Stimulated activated CD4-positive, alpha-beta T cell treated with anti-CD3 and anti-CD28 coated beads, Interleukin-12 subunit alpha, Interleukin-12 subunit beta, amount 100 ng/mL, for 4 hours (primary cell): ENCODE results near the gene SLC24A4.

Experiments
- DNase-seq: peaks from one replicate; pipeline ENCODE4 v3.0.0-alpha.2; 2020

The SLC24A4 gene

GRCh38 chr14:92484132-92484823 lies 161.3 kb downstream of the SLC24A4 start:
- DNase-seq, result no peak

DNA sequence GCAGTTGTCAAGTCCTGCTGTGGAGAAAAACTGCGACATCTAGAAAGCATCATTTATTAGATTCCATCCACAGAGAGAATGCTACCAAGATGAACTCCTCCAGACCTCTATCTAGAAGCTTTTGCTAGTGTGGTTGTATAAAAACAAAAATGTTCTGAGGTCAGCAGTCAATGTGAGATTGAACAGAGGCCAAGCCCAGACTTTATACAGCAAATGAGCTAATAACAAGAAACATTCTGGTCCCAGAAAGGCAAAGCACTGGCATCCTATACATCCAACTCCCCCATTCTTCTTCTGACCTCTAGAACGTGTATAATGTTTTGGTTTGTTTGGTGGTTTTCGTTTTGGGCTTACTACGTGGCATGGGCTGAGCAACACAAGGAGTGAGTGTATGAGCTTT lies 163.9 kb downstream of the SLC24A4 start:
- no peak for DNase-seq

- DNase-seq, result no peak
These were observed 164.7 kb downstream of the SLC24A4 start for GRCh38 chr14:92487513-92488133.

GRCh38 chr14:92489394-92490238 lies 166.7 kb downstream of the SLC24A4 start:
- no peak for DNase-seq

DNA sequence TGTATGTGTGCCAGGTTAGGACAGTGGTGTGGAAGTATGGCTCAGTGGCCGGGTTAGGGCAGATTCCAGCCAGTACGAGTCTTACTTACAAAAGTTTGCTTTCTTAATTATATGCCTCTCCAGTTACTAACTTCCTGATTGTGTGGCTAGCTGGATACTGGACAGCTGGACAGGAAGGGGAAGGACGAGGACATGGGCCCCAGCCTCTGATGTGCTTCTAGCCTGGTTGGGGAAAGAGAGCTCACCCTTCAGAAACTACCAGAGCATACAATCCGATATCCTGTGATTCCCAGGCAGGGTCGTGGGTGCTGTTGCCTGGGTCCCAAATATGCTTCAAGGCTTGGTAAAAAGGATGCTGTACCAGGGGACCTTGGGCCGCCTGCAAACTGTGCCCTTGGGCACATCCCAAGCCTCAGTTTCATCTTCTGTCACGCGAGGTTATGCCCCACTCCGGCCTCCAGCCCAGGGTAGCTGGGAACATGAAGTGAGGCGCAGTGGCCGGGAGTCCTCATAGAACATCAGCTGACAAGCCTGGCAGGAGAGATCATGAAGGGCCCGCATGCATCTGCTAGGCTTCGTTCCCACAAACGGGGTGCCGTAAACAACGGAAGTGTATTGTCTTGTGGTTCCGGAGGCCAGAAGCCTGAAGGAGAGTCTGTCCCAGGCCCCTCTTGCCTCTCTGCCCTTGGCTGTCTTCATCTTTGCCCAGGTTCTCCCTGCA lies 167.4 kb downstream of the SLC24A4 start:
- no peak for DNase-seq

GRCh38 chr14:92491782-92492181 lies 168.8 kb downstream of the SLC24A4 start:
- no peak for DNase-seq

DNA sequence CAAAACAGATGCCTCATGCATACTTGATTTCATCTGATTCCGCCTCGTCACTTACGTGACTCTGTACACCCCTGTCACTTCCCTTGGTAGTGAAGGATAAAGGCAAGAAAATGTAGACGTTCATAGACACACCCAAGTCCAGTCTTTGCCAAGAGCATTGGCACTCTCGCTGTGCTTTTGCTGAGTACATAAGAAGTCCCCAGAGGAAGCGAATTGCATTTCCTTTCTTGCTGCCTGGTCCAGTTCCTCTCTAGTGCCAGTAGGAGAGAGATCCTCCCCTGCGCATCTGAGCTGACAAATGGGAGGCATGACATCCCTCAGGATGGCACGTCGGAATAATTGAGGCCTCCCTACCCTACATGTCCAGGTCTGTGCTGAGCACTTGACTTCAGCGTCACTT lies 169.3 kb downstream of the SLC24A4 start:
- DNase-seq, result no peak

DNA sequence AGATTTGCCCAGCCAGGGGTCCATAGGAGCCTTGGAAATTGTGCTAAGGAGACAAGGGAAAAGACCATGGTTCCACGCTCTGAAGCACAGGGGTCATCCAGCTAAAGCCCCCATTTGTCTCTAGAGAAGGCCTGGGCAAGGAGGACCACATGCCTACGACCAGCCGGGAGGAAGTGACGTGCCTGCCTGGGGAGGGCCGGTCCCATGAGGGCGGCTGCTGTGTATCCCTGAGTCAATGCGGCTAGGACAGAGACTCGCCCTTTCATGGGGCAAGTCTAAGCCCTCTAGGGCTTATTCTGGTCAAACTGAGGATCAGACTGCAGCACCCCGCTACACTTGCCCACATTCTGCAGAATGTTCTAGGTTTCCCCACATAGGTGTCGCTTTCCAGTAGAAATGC lies 170.1 kb downstream of the SLC24A4 start:
- DNase-seq, result no peak

GRCh38 chr14:92493492-92493891 lies 170.5 kb downstream of the SLC24A4 start:
- no peak for DNase-seq

DNA sequence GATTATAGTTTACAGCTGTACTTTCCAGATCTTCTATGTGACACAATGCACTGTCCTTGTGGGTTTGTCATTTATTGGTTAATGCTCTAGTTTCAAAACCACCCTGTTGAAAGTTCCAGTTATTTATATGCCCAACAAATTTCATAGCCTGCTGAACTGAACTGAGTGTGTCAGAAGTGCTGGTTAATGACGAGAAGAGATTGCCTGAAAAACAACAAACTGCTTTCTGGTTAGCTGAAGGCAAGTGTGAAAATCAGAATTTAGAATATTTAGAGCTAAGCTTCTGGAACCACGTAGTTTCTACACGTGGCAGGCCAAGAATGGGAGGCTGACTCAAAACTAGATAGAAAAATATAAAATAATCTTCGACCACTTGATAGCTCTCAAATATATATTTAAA lies 171.5 kb downstream of the SLC24A4 start:
- no peak for DNase-seq

GRCh38 chr14:92495027-92495426 lies 172.1 kb downstream of the SLC24A4 start:
- no peak for DNase-seq

- no peak for DNase-seq
These were observed 173.4 kb downstream of the SLC24A4 start for GRCh38 chr14:92496191-92496857.

- DNase-seq, result no peak
These were observed 174.4 kb downstream of the SLC24A4 start for GRCh38 chr14:92497391-92497790.

GRCh38 chr14:92499234-92499633 lies 176.3 kb downstream of the SLC24A4 start:
- DNase-seq, result no peak

GRCh38 chr14:92500491-92500941 lies 177.6 kb downstream of the SLC24A4 start:
- DNase-seq, result no peak

GRCh38 chr14:92501891-92502351 lies 179.0 kb downstream of the SLC24A4 start:
- DNase-seq, result no peak

GRCh38 chr14:92502541-92503286 lies 179.7 kb downstream of the SLC24A4 start:
- no peak for DNase-seq

DNA sequence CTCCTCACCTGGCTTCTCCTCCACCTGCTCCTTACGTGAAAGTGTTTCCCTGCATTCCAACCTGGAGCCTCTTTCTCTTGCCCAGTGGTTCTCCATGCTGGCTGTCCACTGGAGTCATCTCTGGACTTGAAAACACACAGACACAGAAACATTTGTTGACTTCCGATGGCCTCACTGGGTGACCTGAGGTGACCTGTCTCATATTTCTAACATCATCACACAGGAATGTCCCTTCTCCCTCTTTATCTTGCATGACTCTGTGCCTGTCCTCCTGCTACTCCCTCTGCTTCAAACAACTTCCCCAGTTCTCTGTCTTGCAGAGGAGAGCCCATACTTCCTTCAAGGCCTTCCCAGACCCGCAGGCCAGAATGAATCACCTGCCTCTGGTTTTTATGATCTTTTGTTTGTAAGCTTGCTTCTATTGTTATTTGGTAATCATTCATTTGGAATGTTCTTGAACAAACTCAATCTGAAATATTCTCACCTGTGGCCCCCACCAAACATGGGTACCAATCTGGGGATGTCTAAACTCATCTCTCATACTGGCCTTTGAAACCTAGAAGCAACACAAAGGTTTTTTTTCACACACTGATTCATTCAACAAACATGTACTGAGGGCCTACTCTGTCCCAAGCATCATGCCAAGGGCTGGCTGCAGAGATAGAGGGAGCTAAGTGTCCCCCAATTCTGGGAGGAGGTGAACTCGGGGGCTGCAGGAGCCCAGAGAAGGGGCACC lies 181.0 kb downstream of the SLC24A4 start:
- DNase-seq, result no peak

DNA sequence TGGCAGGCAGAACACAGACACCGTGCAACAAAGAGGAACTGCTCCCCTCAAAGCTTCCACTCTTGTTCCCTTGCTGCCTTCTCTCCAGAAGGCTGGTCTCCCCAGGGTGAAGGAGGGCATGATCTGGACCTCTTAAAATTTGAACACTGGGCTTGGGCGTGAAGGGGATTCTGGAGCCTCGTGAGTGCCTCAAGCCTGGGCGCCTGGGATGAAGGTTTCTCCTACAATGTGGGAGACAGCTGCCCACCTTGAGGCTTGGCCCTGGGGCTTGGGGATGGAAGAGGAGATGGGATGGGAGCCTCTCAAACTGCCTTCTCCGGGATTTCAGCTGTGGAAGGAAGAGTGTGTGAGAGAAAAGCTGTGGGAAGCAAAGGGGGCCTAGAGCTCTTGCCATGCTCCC lies 182.9 kb downstream of the SLC24A4 start:
- no peak for DNase-seq

GRCh38 chr14:92506231-92506630 lies 183.3 kb downstream of the SLC24A4 start:
- no peak for DNase-seq
